ENCODE data around the gene PPP1CB.

Gene PPP1CB

DNA sequence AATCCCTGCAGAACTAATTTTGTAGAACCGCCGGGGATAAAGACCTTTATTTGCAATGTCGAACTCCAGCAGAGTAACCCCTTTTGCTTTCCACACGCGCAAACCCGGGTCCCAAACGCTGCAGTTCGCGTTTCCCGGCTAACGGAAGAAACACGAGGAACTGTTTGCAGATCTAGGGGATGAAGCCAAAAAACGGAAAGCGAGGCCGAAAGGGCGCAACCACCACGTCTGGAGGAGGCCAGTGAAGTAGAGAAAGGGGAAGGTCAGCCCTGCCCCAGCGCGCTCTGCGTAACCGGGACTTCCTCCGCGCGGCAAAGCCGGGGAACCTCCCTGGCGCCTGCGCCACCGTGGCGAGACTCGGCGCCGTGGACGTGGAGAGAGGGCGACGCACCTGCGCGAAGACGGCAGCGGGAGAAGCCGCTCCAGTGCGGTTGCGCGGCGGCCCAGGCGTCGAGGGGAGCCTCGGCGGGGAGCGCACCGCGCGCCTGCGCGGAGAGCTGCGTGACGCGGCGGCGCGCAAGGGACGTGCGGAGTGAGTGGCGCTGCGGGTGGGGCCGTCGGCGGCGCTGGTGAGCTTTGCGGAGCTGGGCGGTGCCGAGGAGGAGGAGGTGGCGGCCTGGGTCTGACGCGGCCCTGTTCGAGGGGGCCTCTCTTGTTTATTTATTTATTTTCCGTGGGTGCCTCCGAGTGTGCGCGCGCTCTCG, at the start of gene PPP1CB:
Gene PPP1CB (plus strand): TSS at position 579 of the 704 bp plus-strand sequence. CDS start 295 bp downstream, outside the sequence.
- DNase-seq (ENCODE audit: low read depth in 2 of 3, low spot score in 2 of 3) = peak; percentile 68 to 94 (median 85)

DNA sequence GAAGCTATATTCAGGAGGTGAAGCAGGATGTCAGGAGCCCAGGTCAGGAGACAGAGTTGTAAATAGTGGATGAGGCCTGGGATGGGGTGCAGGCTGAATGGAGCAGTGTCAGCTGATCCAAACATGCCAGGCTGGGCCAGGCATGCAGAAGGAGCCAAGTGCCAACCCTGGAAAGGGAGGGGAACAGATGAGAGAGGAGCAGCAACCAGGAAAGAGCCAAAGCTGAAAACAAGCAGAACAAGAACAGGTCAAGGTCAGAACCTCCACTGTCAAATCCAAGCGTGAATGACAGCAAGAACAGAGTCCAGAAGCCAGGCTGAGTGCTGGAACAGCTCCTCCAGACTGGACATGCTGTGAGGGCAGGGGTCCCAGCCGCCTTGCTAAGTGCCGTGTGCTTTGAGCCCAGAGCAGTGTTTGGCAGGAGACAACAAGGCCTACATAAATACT, 49.2 kb upstream of the PPP1CB start:
- DNase-seq (ENCODE audit: low read depth in 2 of 3, low spot score in 2 of 3) = no peak

DNA sequence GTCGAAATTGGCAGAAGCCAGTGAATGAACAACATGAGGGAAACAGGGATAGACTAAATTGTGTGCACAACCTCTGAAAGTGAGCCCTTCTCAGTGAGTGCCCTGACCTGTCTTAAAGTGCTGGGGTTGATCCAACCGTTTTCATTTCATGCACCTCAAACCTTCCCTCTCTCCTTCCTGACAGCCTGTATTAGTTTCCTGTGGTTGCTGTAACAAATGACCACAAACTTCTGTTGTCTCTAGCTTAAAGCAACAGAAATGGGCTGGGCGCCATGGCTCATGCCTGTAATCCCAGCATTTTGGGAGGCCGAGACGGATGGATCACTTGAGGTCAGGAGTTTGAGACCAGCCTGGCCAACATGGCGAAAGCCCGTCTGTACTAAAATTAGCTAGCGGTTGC, 48.8 kb upstream of the PPP1CB start:
- DNase-seq (ENCODE audit: low read depth in 2 of 3, low spot score in 2 of 3) = no peak

DNA sequence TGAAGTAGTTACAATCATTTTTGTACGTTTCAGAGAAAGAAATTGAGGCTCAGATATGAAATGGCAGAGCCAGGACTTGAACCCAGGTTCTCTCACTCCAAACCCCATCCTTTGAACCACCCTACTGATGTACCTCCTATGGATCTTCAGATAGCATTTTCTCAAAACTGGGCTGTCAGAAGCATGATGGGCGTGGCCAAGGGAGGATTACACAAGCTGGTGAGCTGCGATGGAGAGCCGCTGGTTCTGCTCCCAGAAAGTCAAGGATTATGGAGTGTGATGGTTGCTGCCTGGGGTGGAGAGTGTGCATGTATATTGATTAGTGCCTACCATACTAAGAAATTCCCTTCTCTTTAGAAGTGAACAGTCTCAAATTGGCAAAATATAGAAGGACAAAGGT, 47.0 kb upstream of the PPP1CB start:
- no peak for DNase-seq (ENCODE audit: low read depth in 2 of 3, low spot score in 2 of 3)

- DNase-seq (ENCODE audit: low read depth in 2 of 3, low spot score in 2 of 3) = no peak
Observed at GRCh38 chr2:28705751-28706440, 45.7 kb upstream of the PPP1CB start.

- no peak for DNase-seq (ENCODE audit: low read depth in 2 of 3, low spot score in 2 of 3)
Observed at GRCh38 chr2:28707592-28707991, 44.0 kb upstream of the PPP1CB start.

GRCh38 chr2:28709101-28709500, 42.5 kb upstream of the PPP1CB start:
- DNase-seq (ENCODE audit: low read depth in 2 of 3, low spot score in 2 of 3) = no peak

DNA sequence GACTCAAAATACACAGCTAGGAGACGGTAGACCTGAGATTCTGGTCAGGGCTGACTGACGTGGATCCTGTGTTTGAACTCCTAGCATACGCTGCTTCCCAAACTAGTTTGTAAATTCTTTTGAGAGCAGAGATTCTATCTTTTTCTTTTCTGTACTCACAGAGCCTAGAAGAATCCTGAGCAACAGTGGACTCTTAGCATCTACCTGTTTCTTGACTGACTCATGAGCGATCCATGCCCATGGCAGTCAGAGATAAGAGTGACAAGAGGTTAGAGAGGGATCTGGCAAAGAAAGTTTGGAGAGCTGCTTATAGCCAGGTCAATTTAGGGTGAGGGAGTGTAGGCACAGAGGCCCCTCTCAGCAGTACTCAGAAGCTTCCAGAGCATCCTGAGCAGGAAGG, 41.1 kb upstream of the PPP1CB start:
- no peak for DNase-seq (ENCODE audit: low read depth in 2 of 3, low spot score in 2 of 3)

DNA sequence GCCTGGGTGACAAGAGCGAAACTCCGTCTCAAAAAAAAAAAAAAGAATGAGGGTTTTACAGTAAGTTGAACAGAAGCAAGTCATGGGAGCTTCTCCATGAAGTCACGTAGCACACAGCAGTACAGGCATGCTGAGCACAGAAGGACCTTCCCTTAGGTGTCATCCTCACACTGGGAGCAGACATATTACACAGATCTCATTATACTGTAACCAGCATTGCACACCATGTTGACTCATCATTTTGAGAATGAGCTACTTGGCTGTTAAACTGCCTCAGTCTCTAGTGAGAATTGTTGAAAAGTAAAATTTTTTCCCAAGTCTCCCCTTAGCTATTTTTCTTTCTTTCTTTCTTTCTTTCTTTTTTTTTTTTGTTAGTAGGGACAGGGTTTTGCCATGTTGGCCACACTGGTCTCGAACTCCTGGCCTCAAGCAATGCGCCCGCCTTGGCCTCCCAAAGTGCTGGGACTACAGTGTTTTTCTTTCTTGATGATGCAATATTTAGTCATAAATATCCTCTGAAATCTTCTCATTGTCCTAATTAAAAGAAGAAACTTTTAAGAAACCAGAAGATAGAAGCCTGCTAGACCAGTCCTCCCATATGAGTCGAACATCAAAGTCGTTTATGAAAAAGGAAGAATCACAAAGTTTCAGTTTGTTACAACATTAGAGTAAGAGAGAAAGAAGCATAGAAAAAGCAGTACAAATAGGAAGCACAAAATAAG, 37.9 kb upstream of the PPP1CB start:
- DNase-seq (ENCODE audit: low read depth in 2 of 3, low spot score in 2 of 3) = no peak

DNA sequence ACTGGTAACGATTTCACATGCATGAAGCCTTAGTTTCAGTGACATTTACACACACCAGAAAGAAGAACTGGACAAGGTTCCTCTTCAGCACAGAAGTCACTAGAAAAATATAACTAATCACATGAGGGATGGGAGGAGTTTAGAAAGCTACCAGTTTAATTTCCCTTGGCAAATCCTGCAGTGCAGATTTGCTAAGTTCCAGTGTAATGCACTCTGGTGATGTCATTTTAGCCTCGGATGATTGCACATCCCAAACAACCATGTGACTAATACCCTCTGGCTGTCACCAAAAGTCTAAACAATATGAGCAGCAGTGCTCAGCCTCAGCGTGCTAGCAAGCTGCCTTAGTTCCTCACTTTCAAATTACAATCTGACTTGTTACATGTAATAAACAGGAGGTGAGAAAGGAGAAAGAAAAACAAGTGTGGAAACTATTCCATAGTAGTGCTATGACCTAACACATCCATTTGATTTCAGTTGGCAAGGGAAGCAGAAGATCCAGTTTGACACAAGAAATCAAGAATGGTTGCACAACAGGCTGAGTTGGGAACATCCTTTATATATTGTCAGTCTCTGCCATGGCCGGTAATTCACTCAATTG, 35.3 kb upstream of the PPP1CB start:
- DNase-seq (ENCODE audit: low read depth in 2 of 3, low spot score in 2 of 3) = no peak

GRCh38 chr2:28717339-28717758, 34.3 kb upstream of the PPP1CB start:
- no peak for DNase-seq (ENCODE audit: low read depth in 2 of 3, low spot score in 2 of 3)

DNA sequence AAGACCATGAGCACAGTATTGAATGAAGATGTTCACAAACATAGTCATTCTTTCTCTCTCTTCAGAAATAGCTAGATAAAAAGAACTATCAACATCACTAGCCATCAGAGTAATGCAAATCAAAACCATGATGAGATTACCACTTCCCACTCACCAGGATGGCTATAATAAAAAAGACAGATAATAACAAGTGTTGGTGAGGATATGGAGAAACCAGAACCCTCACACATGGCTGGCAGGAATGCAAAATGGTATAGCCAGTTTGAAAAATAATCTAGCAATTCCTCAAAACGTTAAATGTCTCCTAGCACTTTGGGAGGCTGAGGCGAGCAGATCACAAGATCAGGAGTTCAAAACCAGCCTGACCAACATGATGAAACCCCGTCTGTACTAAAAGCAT, 31.3 kb upstream of the PPP1CB start:
- no peak for DNase-seq (ENCODE audit: low read depth in 2 of 3, low spot score in 2 of 3)

DNA sequence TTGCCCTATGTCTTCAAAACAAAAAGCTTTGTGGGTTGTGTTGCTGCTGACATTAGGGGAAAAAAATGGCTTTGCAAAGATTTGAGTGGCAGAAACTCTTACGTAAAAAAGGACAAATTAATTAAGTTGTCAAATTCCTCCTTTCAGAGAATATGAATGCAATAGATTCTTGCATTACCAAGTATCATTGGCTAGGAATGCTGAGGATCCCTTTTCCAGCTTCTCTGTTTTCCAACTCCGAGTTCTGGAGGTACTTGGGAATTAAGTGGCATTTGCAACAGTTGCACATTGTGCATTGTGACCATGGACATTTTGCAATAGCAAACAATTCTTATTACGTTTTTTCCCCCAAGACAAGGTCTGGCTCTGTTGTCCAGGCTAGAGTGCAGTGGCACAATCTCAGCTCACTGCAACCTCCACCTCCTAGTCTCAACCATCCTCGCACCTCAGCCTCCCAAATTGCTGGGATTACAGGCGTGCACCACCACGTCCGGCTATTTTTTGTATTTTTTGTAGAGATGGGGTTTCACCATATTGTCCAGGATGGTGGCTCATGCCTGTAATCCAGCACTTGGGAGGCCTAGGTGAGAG, 29.9 kb upstream of the PPP1CB start:
- no peak for DNase-seq (ENCODE audit: low read depth in 2 of 3, low spot score in 2 of 3)

GRCh38 chr2:28725021-28725711, 26.5 kb upstream of the PPP1CB start:
- DNase-seq (ENCODE audit: low read depth in 2 of 3, low spot score in 2 of 3) = no peak

- DNase-seq (ENCODE audit: low read depth in 2 of 3, low spot score in 2 of 3) = no peak
Observed at GRCh38 chr2:28726177-28726576, 25.5 kb upstream of the PPP1CB start.

DNA sequence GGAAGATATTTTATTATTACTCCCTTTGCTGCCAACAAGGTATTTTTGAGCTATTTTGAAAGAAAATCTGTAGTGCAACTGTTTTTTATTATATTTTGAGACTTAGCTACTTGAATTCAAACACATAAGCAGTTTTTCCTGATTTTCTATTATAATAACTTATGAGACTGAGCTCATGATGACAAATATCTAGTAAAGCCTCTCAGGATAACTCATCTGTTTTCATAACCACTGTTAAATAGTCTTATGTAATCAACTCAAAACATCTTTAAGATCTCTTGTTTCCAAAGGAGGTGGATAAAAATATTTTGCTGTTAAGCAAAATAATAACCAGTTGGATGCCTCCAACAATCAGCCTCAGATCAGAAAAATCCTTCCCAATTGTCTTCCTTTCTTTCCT, 21.9 kb upstream of the PPP1CB start:
- DNase-seq (ENCODE audit: low read depth in 2 of 3, low spot score in 2 of 3) = no peak

- DNase-seq (ENCODE audit: low read depth in 2 of 3, low spot score in 2 of 3) = no peak
Observed at GRCh38 chr2:28730641-28731146, 20.9 kb upstream of the PPP1CB start.

DNA sequence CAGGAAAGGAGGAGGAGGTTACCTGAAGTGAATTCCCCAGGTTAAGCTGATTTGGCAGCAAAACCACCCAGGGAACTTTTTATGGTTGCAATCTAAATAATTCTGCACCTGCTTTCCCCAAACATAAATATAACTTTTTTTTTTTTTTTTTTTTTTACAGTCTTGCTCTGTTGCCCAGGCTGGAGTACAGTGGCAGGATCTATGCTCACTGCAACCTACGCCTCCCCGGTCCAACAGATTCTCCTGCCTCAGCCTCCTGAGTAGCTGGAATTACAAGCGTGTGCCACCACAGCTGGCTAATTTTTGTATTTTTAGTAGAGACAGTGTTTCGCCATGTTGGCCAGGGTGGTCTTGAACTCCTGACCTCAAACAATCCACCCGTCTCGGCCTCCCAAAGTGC, 16.1 kb upstream of the PPP1CB start:
- no peak for DNase-seq (ENCODE audit: low read depth in 2 of 3, low spot score in 2 of 3)

DNA sequence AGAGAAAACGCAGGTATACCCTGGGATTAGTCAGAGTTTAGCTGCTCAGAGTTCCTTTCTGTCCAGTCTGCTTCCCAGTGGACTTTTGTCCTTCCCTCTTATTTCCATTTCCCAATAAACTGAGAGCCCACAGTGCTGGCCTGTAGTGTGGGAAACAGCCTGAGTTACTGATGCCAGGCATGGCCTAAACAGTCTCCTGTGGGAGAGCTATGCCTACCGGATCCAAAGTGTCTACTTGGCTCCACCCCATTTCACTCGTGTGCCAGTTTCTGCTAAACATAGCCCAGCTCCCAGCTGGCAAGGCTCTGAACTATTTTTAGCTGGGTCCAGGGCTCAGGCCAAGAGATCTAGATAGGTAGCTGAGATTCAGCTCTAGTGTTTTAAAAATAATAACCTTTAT, 15.6 kb upstream of the PPP1CB start:
- DNase-seq (ENCODE audit: low read depth in 2 of 3, low spot score in 2 of 3) = no peak

- no peak for DNase-seq (ENCODE audit: low read depth in 2 of 3, low spot score in 2 of 3)
Observed at GRCh38 chr2:28737655-28738054, 14.0 kb upstream of the PPP1CB start.

All from activated CD8-positive, alpha-beta memory T cell treated with anti-CD3 and anti-CD28 coated beads for 48 hours (primary cell).